Right lobe of liver (tissue), 6 donors: ENCODE measurements around the gene CAPN10. TPM values are rescaled to one million over a fixed set of nuclear protein-coding genes. Genes with fewer than 3 reads are reported as not detected.

Experiments
- ATAC-seq, 4 donors: fragments of 200-7000 bp; cut with Tn5 transposase; one replicate each; pipeline ENCODE4 v1.9.1; 2020; ENCODE audit warnings: mild to moderate bottlenecking in 4 of 4, moderate library complexity in 4 of 4
- DNase-seq, 3 donors: peaks; one replicate each; pipeline ENCODE4 v3.0.0-alpha.2; 2020
- H3K27ac ChIP-seq, 3 donors: fragments of 200-600 bp; one replicate each; pipeline ENCODE4 v1.8.0; 2022
- H3K27me3 ChIP-seq, 2 donors: fragments of 200-600 bp; one replicate each; pipeline ENCODE4 v1.8.0; 2022
- H3K36me3 ChIP-seq, 4 donors: fragments of 200-600 bp; sonication (generic) in 1 of 4; one replicate each; pipeline versions ENCODE4 v1.5.1 to v1.8.0; 2017 to 2022; ENCODE audit warnings: control low read depth in 1 of 4
- H3K4me1 ChIP-seq, 4 donors: fragments of 200-600 bp; sonication (generic) in 1 of 4; one replicate each; pipeline versions ENCODE4 v1.5.1 to v1.8.0; 2017 to 2022; ENCODE audit warnings: control low read depth in 1 of 4
- H3K4me3 ChIP-seq, 3 donors: fragments of 200-600 bp; one replicate each; pipeline ENCODE4 v1.8.0; 2022
- H3K9me3 ChIP-seq, 4 donors: fragments of 200-600 bp; sonication (generic) in 1 of 4; one replicate each; pipeline versions ENCODE4 v1.5.1 to v1.8.0; 2017 to 2022; ENCODE audit warnings: control low read depth in 1 of 4
- CTCF ChIP-seq, 4 donors: fragments of 200-600 bp in 3 of 4; fragments of 450-650 bp in 1 of 4; IDR thresholded peaks; one replicate each; pipeline versions ENCODE4 v1.5.1 to v1.8.0; 2016 to 2022; ENCODE audit warnings: antibody characterized with exemption in 4 of 4, mild to moderate bottlenecking in 2 of 4
- POLR2A ChIP-seq: fragments of 450-650 bp; IDR thresholded peaks from one replicate; pipeline ENCODE4 v1.6.1; 2017; ENCODE audit warnings: antibody characterized with exemption, mild to moderate bottlenecking
- WGBS: methylation state at CpG from one replicate; pipeline ENCODE4 v1.1.6; 2018; ENCODE audit warnings: low coverage, low lambda C conversion rate; ENCODE audit not compliant: insufficient coverage; ENCODE audit errors: missing lambda C conversion rate; 5-methylcytosine and 5-hydroxymethylcytosine counted together
- intact Hi-C, 2 donors: fragments of 100-400 bp; cut with DNase I; formaldehyde crosslinking; loops; one replicate each; pipeline versions ENCODE4 v1.11.2 to v1.14.1; 2022
- total RNA-seq, 6 experiments: library from RNA; depleted of rRNA in 2 of 6; stranded (reverse); fragments of >200 nt in 2 of 6; fragmentation: NEBNext Ultra II Directional in 3 of 6; extraction: Animal tissue kit (Norgen Biotek cat#: 25700) in 3 of 6; gene quantifications; one replicate each; pipeline versions ENCODE4 v1.1.0 to v1.2.4, GENCODE V29; 2016 to 2023
- donor health status: DM: no; HTN: yes; CAD: no.
- donor health status: DM: no; HTN: no; CAD: no.
- donor health status: DM: no; HTN: no; CAD: no.
- donor health status: DM: no; HTN: yes; CAD: no.
- donor health status: DM: no; HTN: yes; CAD: no.

Gene CAPN10
- total RNA-seq, 6 experiments from 2014 or later, result 7.2 to 13.8 (median 9.1) TPM

- no peak for TF ChIP-seq POLR2A
- no peak for TF ChIP-seq CTCF (IDR thresholded peaks at IDR 0.05)
- DNase-seq (peak; percentile 19 to 66 (median 25)), ATAC-seq (no peak)
- intact Hi-C loops, result no loop called here
- Histone ChIP-seq H3K27me3 (no peaks in the 10 kb centered on the region), H3K4me1 (peaks cover 0 to 23% (median 6%) of the 10 kb centered on the region in 4 donors), H3K27ac (no peak overlapping the region), H3K36me3 (peaks cover 0 to 5% (median under 1%) of the 10 kb centered on the region in 4 donors), H3K9me3 (no peaks in the 10 kb centered on the region), H3K4me3 (no peak overlapping the region)
- WGBS, result 66% methylated on average over 9 of the region's 16 CpGs
Measured at GRCh38 chr2:240589850-240590525, 3.5 kb downstream of the CAPN10 start.

- no peaks in the 10 kb centered on the region for H3K27me3 ChIP-seq
- WGBS, result no CpG with 5 or more reads among the region's 21 CpGs
- no peak overlapping the region for H3K4me3 ChIP-seq
- intact Hi-C loops, result no loop called here
- TF ChIP-seq POLR2A, result no peak
- no peak for TF ChIP-seq CTCF (IDR thresholded peaks at IDR 0.05)
- H3K36me3 ChIP-seq, result peaks cover 0 to 5% (median under 1%) of the 10 kb centered on the region in 4 donors
- DNase-seq, result peak; percentile 15 to 43 (median 38)
- no peak overlapping the region for H3K27ac ChIP-seq
- ATAC-seq, result no peak
- H3K4me1 ChIP-seq, result peaks cover 0 to 21% (median 3%) of the 10 kb centered on the region in 4 donors
- H3K9me3 ChIP-seq, result no peaks in the 10 kb centered on the region
Measured at GRCh38 chr2:240590681-240591111, 4.2 kb downstream of the CAPN10 start.

GRCh38 chr2:240591226-240591625 is 4.7 kb downstream of the CAPN10 start:
- DNase-seq (no peak), ATAC-seq (no peak)
- Histone ChIP-seq H3K36me3 (peaks cover 0 to 5% (median under 1%) of the 10 kb centered on the region in 4 donors), H3K4me3 (no peak overlapping the region), H3K27ac (no peak overlapping the region), H3K9me3 (no peaks in the 10 kb centered on the region), H3K4me1 (peaks cover 0 to 26% (median 6%) of the 10 kb centered on the region in 4 donors), H3K27me3 (no peaks in the 10 kb centered on the region)
- intact Hi-C loops, result no loop called here
- WGBS, result 85% methylated on average over 4 of the region's 6 CpGs
- TF ChIP-seq CTCF (IDR thresholded peaks at IDR 0.05), result no peak
- TF ChIP-seq POLR2A, result no peak

- Histone ChIP-seq H3K27ac (no peak overlapping the region), H3K9me3 (no peaks in the 10 kb centered on the region), H3K36me3 (peaks cover 0 to 5% (median under 1%) of the 10 kb centered on the region in 4 donors), H3K4me3 (no peak overlapping the region), H3K4me1 (peaks cover 0 to 31% (median 8%) of the 10 kb centered on the region in 4 donors), H3K27me3 (no peaks in the 10 kb centered on the region)
- no peak for ATAC-seq
- 83% methylated on average over 2 of the region's 13 CpGs for WGBS
- intact Hi-C loops, result no loop called here
- TF ChIP-seq POLR2A, result no peak
- TF ChIP-seq CTCF (IDR thresholded peaks at IDR 0.05), result no peak
- peak; percentile 14 to 38 (median 38) for DNase-seq
Measured at GRCh38 chr2:240591784-240592183, 5.2 kb downstream of the CAPN10 start.
